Psoas muscle (tissue), 8 donors: ENCODE measurements around the gene NOD2. TPM values are rescaled to one million over a fixed set of nuclear protein-coding genes. Genes with fewer than 3 reads are reported as not detected.

ENCODE experiments used
- ATAC-seq, 4 donors: fragments of 200-7000 bp; cut with Tn5 transposase; one replicate each; pipeline ENCODE4 v1.9.1; 2020; ENCODE audit warnings: moderate library complexity in 3 of 4, mild to moderate bottlenecking in 2 of 4
- DNase-seq, 2 donors: peaks; one replicate each; pipeline ENCODE4 v3.0.0-alpha.2; 2020
- H3K27ac ChIP-seq: fragments of 200-600 bp; one replicate; pipeline ENCODE4 v1.8.0; 2022
- H3K27me3 ChIP-seq, 3 donors: fragments of 200-600 bp in 1 of 3; one replicate each; pipeline versions ENCODE4 v1.6.1 to v1.8.0; 2013 to 2022; ENCODE audit warnings: low read length in 2 of 3, mild to moderate bottlenecking in 2 of 3, moderate library complexity in 1 of 3; ENCODE audit not compliant: insufficient read depth in 3 of 3
- H3K36me3 ChIP-seq, 2 donors: fragments of 200-600 bp in 1 of 2; one replicate each; pipeline versions ENCODE4 v1.6.1 to v1.8.0; 2013 to 2022; ENCODE audit warnings: low read depth in 1 of 2, mild to moderate bottlenecking in 1 of 2, moderate library complexity in 1 of 2; ENCODE audit not compliant: insufficient read depth in 1 of 2
- H3K4me1 ChIP-seq: fragments of 200-600 bp; one replicate; pipeline ENCODE4 v1.8.0; 2022
- H3K4me3 ChIP-seq: fragments of 200-600 bp; one replicate; pipeline ENCODE4 v1.8.0; 2022; ENCODE audit warnings: mild to moderate bottlenecking
- H3K9me3 ChIP-seq: fragments of 200-600 bp; one replicate; pipeline ENCODE4 v1.8.0; 2022
- WGBS, 3 donors: extraction: QIAGEN DNeasy Blood & Tissue Kit; methylation state at CpG; one replicate each; pipeline versions ENCODE4 v1.1.6 to v1.1.7; 2013; 5-methylcytosine and 5-hydroxymethylcytosine counted together
- intact Hi-C, 2 donors: fragments of 100-400 bp; cut with DNase I; formaldehyde crosslinking; loops; one replicate each; pipeline versions ENCODE4 v1.11.0 to v1.14.2; 2022
- polyA plus RNA-seq, 3 donors: library from polyadenylated mRNA; stranded (reverse); fragments of 200-250 nt; gene quantifications; one replicate each; pipeline ENCODE4 v1.2.3, GENCODE V29; 2013
- total RNA-seq, 4 donors: library from RNA; stranded (reverse); fragmentation: NEBNext Ultra II Directional in 2 of 4; extraction: Animal tissue kit (Norgen Biotek cat#: 25700) in 2 of 4; gene quantifications; one replicate each; pipeline versions ENCODE4 v1.2.1 to v1.2.4, GENCODE V29; 2021 to 2023
- TF ChIP-seq, protein P1 (sequence below): fragments of 200-600 bp; IDR thresholded peaks from one replicate; pipeline ENCODE4 v1.8.0; 2022; ENCODE audit warnings: antibody characterized with exemption
- donor health status: healthy with polysubstance abuse.
- donor health status: DM: no; HTN: no; CAD: no; lungs with moderate emphysema.
- donor health status: Bipolar disorder and iron deficiency.
- donor health status: healthy.
- donor health status: DM: yes; HTN: yes; CAD: no.
- donor health status: DM: no; HTN: no; CAD: no.
- donor health status: DM: no; HTN: no; CAD: no.
- donor health status: DM: yes; HTN: yes; CAD: no.

Gene NOD2
- total and polyA plus RNA-seq, 7 donors, result 0.07 to 0.74 (median 0.25) TPM

DNA sequence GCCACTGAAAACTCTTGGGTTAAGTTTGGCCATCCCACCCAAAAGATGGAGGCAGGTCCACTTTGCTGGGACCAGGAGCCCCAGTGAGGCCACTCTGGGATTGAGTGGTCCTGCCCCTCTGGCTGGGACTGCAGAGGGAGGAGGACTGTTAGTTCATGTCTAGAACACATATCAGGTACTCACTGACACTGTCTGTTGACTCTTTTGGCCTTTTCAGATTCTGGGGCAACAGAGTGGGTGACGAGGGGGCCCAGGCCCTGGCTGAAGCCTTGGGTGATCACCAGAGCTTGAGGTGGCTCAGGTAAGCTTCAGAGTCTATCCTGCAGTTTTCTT is 29.0 kb downstream of the NOD2 start:
- TF ChIP-seq, protein P1, sequence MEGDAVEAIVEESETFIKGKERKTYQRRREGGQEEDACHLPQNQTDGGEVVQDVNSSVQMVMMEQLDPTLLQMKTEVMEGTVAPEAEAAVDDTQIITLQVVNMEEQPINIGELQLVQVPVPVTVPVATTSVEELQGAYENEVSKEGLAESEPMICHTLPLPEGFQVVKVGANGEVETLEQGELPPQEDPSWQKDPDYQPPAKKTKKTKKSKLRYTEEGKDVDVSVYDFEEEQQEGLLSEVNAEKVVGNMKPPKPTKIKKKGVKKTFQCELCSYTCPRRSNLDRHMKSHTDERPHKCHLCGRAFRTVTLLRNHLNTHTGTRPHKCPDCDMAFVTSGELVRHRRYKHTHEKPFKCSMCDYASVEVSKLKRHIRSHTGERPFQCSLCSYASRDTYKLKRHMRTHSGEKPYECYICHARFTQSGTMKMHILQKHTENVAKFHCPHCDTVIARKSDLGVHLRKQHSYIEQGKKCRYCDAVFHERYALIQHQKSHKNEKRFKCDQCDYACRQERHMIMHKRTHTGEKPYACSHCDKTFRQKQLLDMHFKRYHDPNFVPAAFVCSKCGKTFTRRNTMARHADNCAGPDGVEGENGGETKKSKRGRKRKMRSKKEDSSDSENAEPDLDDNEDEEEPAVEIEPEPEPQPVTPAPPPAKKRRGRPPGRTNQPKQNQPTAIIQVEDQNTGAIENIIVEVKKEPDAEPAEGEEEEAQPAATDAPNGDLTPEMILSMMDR, result no peak
- Histone ChIP-seq H3K4me3 (no peak overlapping the region), H3K27ac (no peak overlapping the region), H3K27me3 (peaks cover 0 to 3% (median 0%) of the 10 kb centered on the region in 3 donors), H3K4me1 (no peaks in the 10 kb centered on the region), H3K36me3 (no peaks in the 10 kb centered on the region), H3K9me3 (no peaks in the 10 kb centered on the region)
- intact Hi-C loops, result no loop called here
- ATAC-seq (no peak), DNase-seq (no peak)
- 100% methylated on average over 1 of the region's 1 CpG for WGBS, 3 donors

DNA sequence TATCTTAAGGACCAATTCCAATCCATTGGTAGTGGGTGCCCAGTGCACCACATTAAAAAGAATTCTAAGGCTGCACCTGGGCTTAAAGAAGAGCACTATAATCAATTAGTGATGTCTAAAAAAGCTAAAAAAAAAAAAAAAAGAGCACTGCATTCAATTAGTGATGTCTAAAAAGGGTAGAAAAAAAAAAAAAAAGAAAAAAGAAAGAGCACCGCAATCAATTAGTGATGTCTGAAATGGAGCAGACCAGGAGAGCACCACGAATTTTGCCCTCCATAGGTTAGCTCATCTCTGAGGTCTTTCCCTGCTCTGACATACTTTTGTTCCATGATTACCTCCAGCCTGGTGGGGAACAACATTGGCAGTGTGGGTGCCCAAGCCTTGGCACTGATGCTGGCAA is 29.6 kb downstream of the NOD2 start:
- 89 to 93% (median 92%) methylated on average over 2 of the region's 2 CpGs for WGBS, 3 donors
- TF ChIP-seq, protein P1, result no peak

GRCh38 chr16:50724306-50724705 is 30.9 kb downstream of the NOD2 start:
- Histone ChIP-seq H3K9me3 (no peaks in the 10 kb centered on the region), H3K36me3 (no peaks in the 10 kb centered on the region), H3K27me3 (no peaks in the 10 kb centered on the region), H3K4me1 (no peaks in the 10 kb centered on the region), H3K27ac (no peak overlapping the region), H3K4me3 (no peak overlapping the region)
- intact Hi-C loops, result no loop called here
- DNase-seq, result no peak
- no peak for ATAC-seq
- TF ChIP-seq, protein P1, result no peak

More for the DNA sequence above, 29.6 kb downstream of the NOD2 start:
- Histone ChIP-seq H3K9me3 (no peaks in the 10 kb centered on the region), H3K27me3 (peaks cover 0 to 3% (median 0%) of the 10 kb centered on the region in 3 donors), H3K4me3 (no peak overlapping the region), H3K4me1 (no peaks in the 10 kb centered on the region), H3K27ac (no peak overlapping the region), H3K36me3 (no peaks in the 10 kb centered on the region)
- ATAC-seq (no peak), DNase-seq (no peak)
- intact Hi-C loops, result no loop called here

DNA sequence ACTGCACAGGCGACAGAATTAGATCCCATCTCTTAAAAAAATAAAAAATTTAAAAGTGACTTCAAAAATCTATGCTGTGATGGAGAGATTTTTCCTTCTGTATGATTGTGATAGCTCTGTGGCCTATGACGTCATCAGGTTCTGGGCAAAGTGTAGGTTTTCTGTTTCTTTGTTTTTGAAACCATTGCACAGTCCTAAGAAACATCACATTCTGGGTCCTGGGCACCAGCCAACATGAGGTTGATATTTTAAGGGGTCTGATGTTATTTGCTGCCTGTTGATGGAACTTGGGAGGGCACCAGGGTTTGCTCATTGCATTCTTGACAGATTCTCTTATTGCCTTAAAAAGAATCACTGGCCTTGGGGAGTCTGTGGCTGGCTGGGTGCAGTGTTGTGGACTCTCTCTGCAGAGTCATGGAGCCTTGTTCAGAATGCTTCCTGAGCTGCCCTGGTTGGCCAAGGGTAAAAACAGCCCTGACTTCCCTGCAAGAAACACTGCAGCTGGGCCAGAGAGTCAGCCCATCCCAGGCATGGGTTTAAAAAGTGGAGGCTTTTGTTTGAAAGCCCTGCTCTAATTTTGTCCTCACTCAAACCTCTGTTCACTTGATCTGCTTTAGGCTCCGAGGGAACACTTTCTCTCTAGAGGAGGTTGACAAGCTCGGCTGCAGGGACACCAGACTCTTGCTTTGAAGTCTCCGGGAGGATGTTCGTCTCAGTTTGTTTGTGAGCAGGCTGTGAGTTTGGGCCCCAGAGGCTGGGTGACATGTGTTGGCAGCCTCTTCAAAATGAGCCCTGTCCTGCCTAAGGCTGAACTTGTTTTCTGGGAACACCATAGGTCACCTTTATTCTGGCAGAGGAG is 38.0 kb downstream of the NOD2 start:
- WGBS, 3 donors, result 73 to 81% (median 78%) methylated on average over 6 of the region's 6 CpGs
- Histone ChIP-seq H3K4me1 (no peaks in the 10 kb centered on the region), H3K27me3 (no peaks in the 10 kb centered on the region), H3K9me3 (no peaks in the 10 kb centered on the region), H3K4me3 (no peak overlapping the region), H3K27ac (no peak overlapping the region), H3K36me3 (no peaks in the 10 kb centered on the region)
- ATAC-seq (no peak), DNase-seq (no peak)
- TF ChIP-seq, protein P1, result no peak
- intact Hi-C loops, result no loop called here
